Smooth muscle cell (in vitro differentiated cells): Measurements from ENCODE around the gene JAKMIP2. TPM values are rescaled to one million over a fixed set of nuclear protein-coding genes. Genes with fewer than 3 reads are reported as not detected.

Experiments used
- DNase-seq: peaks from one replicate; lab custom pipeline; 2025; ENCODE audit not compliant: unreplicated experiment; lab: John Stamatoyannopoulos, UW
- H2AFZ ChIP-seq: fragments of 200-600 bp; sonication (generic); 2 replicates; pipeline ENCODE4 v1.6.0; 2016; ENCODE audit warnings: antibody characterized with exemption, low read depth, mild to moderate bottlenecking
- H3F3A ChIP-seq: fragments of 200-600 bp; sonication (generic); 2 replicates; pipeline ENCODE4 v1.6.0; 2017; ENCODE audit warnings: antibody characterized with exemption, low read depth
- H3K27ac ChIP-seq: fragments of 200-600 bp; sonication (generic); 2 replicates; pipeline ENCODE4 v1.5.1; 2016; ENCODE audit warnings: low read depth, mild to moderate bottlenecking
- H3K27me3 ChIP-seq: fragments of 200-600 bp; sonication (generic); 2 replicates; pipeline ENCODE4 v1.6.1; 2016; ENCODE audit warnings: low read depth, mild to moderate bottlenecking
- H3K36me3 ChIP-seq: fragments of 200-600 bp; sonication (generic); 2 replicates; pipeline ENCODE4 v1.5.1; 2016; ENCODE audit warnings: low read depth
- H3K4me1 ChIP-seq: fragments of 200-600 bp; sonication (generic); 2 replicates; pipeline ENCODE4 v1.5.1; 2016; ENCODE audit warnings: low read depth
- H3K4me2 ChIP-seq: fragments of 200-600 bp; sonication (generic); 2 replicates; pipeline ENCODE4 v1.6.0; 2016; ENCODE audit warnings: mild to moderate bottlenecking
- H3K4me3 ChIP-seq: fragments of 200-600 bp; sonication (generic); 2 replicates; pipeline ENCODE4 v1.5.1; 2016; ENCODE audit warnings: mild to moderate bottlenecking
- H3K79me2 ChIP-seq: fragments of 200-600 bp; sonication (generic); 2 replicates; pipeline ENCODE4 v1.6.0; 2016; ENCODE audit warnings: low read depth, mild to moderate bottlenecking
- H3K9ac ChIP-seq: fragments of 200-600 bp; sonication (generic); 2 replicates; pipeline ENCODE4 v1.6.0; 2016; ENCODE audit warnings: low read depth
- H3K9me3 ChIP-seq: fragments of 200-600 bp; sonication (generic); replicated peaks from 2 replicates; pipeline ENCODE4 v1.5.1; 2016; ENCODE audit warnings: low read depth
- H4K20me1 ChIP-seq: fragments of 200-600 bp; sonication (generic); 2 replicates; pipeline ENCODE4 v1.6.0; 2016; ENCODE audit warnings: low read depth
- WGBS: methylation state at CpG from one replicate; pipeline ENCODE4 v1.1.7; 2016; ENCODE audit warnings: low lambda C conversion rate; 5-methylcytosine and 5-hydroxymethylcytosine counted together
- polyA plus RNA-seq: library from polyadenylated mRNA; unstranded; fragments of >200 nt; fragmentation: Nextera tagmentation; extraction: Ambion mirVana; gene quantifications from 2 replicates; pipeline ENCODE4 v1.2.1, GENCODE V29; 2016
- total RNA-seq: library from RNA; depleted of rRNA; stranded (reverse); fragments of >200 nt; gene quantifications from 2 replicates; pipeline ENCODE4 v1.2.3, GENCODE V29; 2014
- TF ChIP-seq, protein P1 (sequence below): fragments of 200-600 bp; sonication (generic); IDR thresholded peaks from 2 replicates; pipeline ENCODE4 v1.5.1; 2017; ENCODE audit warnings: borderline replicate concordance, mild to moderate bottlenecking, antibody characterized with exemption; ENCODE audit not compliant: insufficient read depth, poor library complexity, severe bottlenecking

Gene JAKMIP2
- total and polyA plus RNA-seq, 2 experiments from 2014 or later, result 2.9 to 7.6 TPM

DNA sequence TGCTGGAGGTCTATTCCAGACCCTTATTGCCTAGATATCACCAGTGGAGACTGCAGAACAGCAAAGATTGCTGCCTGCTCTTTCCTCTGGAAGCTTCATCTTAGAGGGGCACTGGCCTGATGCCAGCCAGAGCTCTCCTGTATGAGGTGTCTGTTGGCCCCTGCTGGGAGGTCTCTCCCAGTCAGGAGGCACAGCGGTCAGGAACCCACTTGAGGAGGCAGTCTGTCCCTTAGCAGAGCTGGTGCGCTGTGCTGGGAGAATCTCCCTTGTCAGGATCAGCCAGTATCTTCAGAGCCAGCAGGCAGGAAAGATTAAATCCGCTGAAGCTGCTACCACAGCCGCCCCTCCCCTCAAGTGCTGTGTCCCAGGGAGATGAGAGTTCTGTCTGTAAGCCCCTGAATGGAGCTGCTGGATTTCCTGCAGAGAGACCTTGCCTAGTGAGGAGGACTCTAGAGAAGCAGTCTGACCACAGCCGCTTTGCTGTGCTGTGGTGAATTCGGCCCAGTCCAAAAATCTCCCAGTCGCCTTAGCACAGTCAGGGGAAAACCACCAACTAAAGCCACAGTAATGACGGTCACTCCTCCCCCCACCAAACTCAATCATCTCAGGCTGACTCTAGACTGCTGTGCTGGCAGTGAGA is 124.1 kb downstream of the JAKMIP2 start:
- no peaks in the 10 kb centered on the region for H3K27me3 ChIP-seq
- no peaks in the 10 kb centered on the region for H4K20me1 ChIP-seq
- H3K9me3 ChIP-seq, result no peaks in the 10 kb centered on the region
- H3K36me3 ChIP-seq, result no peaks in the 10 kb centered on the region
- WGBS, result 26% methylated on average over 8 of the region's 8 CpGs
- peak overlapping the region; percentile 50 for H2AFZ ChIP-seq
- H3K4me3 ChIP-seq, result no peak overlapping the region
- H3K4me1 ChIP-seq, result peaks cover 10% of the 10 kb centered on the region
- H3K27ac ChIP-seq, result peak overlapping the region; percentile 53
- no peaks in the 10 kb centered on the region for H3F3A ChIP-seq
- no peaks in the 10 kb centered on the region for H3K79me2 ChIP-seq
- H3K4me2 ChIP-seq, result peak overlapping the region; percentile 66
- TF ChIP-seq, protein P1, sequence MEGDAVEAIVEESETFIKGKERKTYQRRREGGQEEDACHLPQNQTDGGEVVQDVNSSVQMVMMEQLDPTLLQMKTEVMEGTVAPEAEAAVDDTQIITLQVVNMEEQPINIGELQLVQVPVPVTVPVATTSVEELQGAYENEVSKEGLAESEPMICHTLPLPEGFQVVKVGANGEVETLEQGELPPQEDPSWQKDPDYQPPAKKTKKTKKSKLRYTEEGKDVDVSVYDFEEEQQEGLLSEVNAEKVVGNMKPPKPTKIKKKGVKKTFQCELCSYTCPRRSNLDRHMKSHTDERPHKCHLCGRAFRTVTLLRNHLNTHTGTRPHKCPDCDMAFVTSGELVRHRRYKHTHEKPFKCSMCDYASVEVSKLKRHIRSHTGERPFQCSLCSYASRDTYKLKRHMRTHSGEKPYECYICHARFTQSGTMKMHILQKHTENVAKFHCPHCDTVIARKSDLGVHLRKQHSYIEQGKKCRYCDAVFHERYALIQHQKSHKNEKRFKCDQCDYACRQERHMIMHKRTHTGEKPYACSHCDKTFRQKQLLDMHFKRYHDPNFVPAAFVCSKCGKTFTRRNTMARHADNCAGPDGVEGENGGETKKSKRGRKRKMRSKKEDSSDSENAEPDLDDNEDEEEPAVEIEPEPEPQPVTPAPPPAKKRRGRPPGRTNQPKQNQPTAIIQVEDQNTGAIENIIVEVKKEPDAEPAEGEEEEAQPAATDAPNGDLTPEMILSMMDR, result no peak
- peak; percentile 2 for DNase-seq
- H3K9ac ChIP-seq, result no peak overlapping the region

GRCh38 chr5:147648597-147648996 is 133.9 kb downstream of the JAKMIP2 start:
- Histone ChIP-seq H3K9me3 (no peaks in the 10 kb centered on the region), H3K4me2 (no peak overlapping the region), H2AFZ (no peak overlapping the region), H3K36me3 (no peaks in the 10 kb centered on the region), H3K9ac (no peak overlapping the region), H3F3A (no peaks in the 10 kb centered on the region), H3K4me1 (no peaks in the 10 kb centered on the region), H3K79me2 (no peaks in the 10 kb centered on the region), H4K20me1 (no peaks in the 10 kb centered on the region), H3K4me3 (no peak overlapping the region), H3K27ac (no peak overlapping the region), H3K27me3 (no peaks in the 10 kb centered on the region)
- DNase-seq, result no peak
- TF ChIP-seq, protein P1, result no peak
- WGBS, result 97% methylated on average over 1 of the region's 1 CpG

GRCh38 chr5:147645197-147645596 is 137.3 kb downstream of the JAKMIP2 start:
- H2AFZ ChIP-seq, result no peak overlapping the region
- no peaks in the 10 kb centered on the region for H4K20me1 ChIP-seq
- WGBS, result 81% methylated on average over 11 of the region's 11 CpGs
- H3K4me3 ChIP-seq, result no peak overlapping the region
- no peaks in the 10 kb centered on the region for H3K4me1 ChIP-seq
- TF ChIP-seq, protein P1, result no peak
- H3K27me3 ChIP-seq, result no peaks in the 10 kb centered on the region
- H3K9me3 ChIP-seq, result no peaks in the 10 kb centered on the region
- H3K79me2 ChIP-seq, result no peaks in the 10 kb centered on the region
- no peak overlapping the region for H3K27ac ChIP-seq
- no peak overlapping the region for H3K4me2 ChIP-seq
- DNase-seq, result no peak
- H3K9ac ChIP-seq, result no peak overlapping the region
- H3K36me3 ChIP-seq, result no peaks in the 10 kb centered on the region
- H3F3A ChIP-seq, result no peaks in the 10 kb centered on the region

- WGBS, result 91% methylated on average over 1 of the region's 1 CpG
- no peak for DNase-seq
- H3F3A ChIP-seq, result no peaks in the 10 kb centered on the region
- no peak overlapping the region for H3K4me2 ChIP-seq
- no peaks in the 10 kb centered on the region for H3K27me3 ChIP-seq
- no peak overlapping the region for H3K27ac ChIP-seq
- H3K4me1 ChIP-seq, result no peaks in the 10 kb centered on the region
- TF ChIP-seq, protein P1, result no peak
- no peaks in the 10 kb centered on the region for H4K20me1 ChIP-seq
- H3K4me3 ChIP-seq, result no peak overlapping the region
- H3K36me3 ChIP-seq, result no peaks in the 10 kb centered on the region
- no peaks in the 10 kb centered on the region for H3K79me2 ChIP-seq
- no peak overlapping the region for H3K9ac ChIP-seq
- H3K9me3 ChIP-seq, result no peaks in the 10 kb centered on the region
- no peak overlapping the region for H2AFZ ChIP-seq
These were observed 138.1 kb downstream of the JAKMIP2 start for GRCh38 chr5:147644460-147644859.
